OCI-LY7 (cell line): Measurements from ENCODE around the gene DDX19B.

Experiments
- EZH2phosphoT487 ChIP-seq: fragments of 200-600 bp; sonication (generic); IDR thresholded peaks from 2 replicates; pipeline ENCODE4 v1.6.1; 2018; ENCODE audit warnings: low read depth, borderline replicate concordance, mild to moderate bottlenecking, mixed run types, antibody characterized with exemption, low read length, moderate library complexity, mixed read lengths
- TF ChIP-seq, protein P1 (sequence below): fragments of 200-600 bp; sonication (generic); conservative IDR thresholded peaks from 2 replicates; pipeline ENCODE4 v1.5.1; 2014; ENCODE audit warnings: mild to moderate bottlenecking, antibody characterized with exemption, low read length, moderate library complexity, mixed read lengths

DNA sequence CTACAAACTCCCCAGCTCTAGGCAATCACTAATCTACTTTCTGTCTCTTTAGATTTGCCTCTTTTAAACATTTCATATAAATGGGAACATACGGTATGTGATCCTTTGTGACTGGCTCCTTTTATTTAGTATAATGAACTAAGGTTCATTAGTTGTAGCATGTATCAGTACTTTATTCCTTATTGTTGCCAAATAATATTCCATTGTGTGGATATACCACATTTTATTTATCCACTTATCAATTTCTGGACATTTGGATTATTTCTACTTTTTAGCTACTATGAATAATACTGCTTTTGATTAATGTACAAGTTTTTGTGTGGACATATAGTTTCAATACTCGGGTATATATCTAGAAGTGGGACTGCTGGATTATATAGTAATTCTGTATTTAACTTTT, 7.9 kb downstream of the DDX19B start:
- TF ChIP-seq, protein P1, sequence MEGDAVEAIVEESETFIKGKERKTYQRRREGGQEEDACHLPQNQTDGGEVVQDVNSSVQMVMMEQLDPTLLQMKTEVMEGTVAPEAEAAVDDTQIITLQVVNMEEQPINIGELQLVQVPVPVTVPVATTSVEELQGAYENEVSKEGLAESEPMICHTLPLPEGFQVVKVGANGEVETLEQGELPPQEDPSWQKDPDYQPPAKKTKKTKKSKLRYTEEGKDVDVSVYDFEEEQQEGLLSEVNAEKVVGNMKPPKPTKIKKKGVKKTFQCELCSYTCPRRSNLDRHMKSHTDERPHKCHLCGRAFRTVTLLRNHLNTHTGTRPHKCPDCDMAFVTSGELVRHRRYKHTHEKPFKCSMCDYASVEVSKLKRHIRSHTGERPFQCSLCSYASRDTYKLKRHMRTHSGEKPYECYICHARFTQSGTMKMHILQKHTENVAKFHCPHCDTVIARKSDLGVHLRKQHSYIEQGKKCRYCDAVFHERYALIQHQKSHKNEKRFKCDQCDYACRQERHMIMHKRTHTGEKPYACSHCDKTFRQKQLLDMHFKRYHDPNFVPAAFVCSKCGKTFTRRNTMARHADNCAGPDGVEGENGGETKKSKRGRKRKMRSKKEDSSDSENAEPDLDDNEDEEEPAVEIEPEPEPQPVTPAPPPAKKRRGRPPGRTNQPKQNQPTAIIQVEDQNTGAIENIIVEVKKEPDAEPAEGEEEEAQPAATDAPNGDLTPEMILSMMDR = no peak
- TF ChIP-seq EZH2phosphoT487 = no peak
